Smooth muscle cell (in vitro differentiated cells): ENCODE measurements around the gene MPDU1. TPM values are rescaled to one million over a fixed set of nuclear protein-coding genes. Genes with fewer than 3 reads are reported as not detected.
A peak's percentile ranks its signal among the peaks of the same experiment; 100 is the strongest.

ENCODE experiments used
- DNase-seq: peaks from one replicate; lab custom pipeline; 2025; ENCODE audit not compliant: unreplicated experiment; lab: John Stamatoyannopoulos, UW
- H2AFZ ChIP-seq: fragments of 200-600 bp; sonication (generic); 2 replicates; pipeline ENCODE4 v1.6.0; 2016; ENCODE audit warnings: antibody characterized with exemption, low read depth, mild to moderate bottlenecking
- H3F3A ChIP-seq: fragments of 200-600 bp; sonication (generic); 2 replicates; pipeline ENCODE4 v1.6.0; 2017; ENCODE audit warnings: antibody characterized with exemption, low read depth
- H3K27ac ChIP-seq: fragments of 200-600 bp; sonication (generic); 2 replicates; pipeline ENCODE4 v1.5.1; 2016; ENCODE audit warnings: low read depth, mild to moderate bottlenecking
- H3K27me3 ChIP-seq: fragments of 200-600 bp; sonication (generic); 2 replicates; pipeline ENCODE4 v1.6.1; 2016; ENCODE audit warnings: low read depth, mild to moderate bottlenecking
- H3K36me3 ChIP-seq: fragments of 200-600 bp; sonication (generic); 2 replicates; pipeline ENCODE4 v1.5.1; 2016; ENCODE audit warnings: low read depth
- H3K4me1 ChIP-seq: fragments of 200-600 bp; sonication (generic); 2 replicates; pipeline ENCODE4 v1.5.1; 2016; ENCODE audit warnings: low read depth
- H3K4me2 ChIP-seq: fragments of 200-600 bp; sonication (generic); 2 replicates; pipeline ENCODE4 v1.6.0; 2016; ENCODE audit warnings: mild to moderate bottlenecking
- H3K4me3 ChIP-seq: fragments of 200-600 bp; sonication (generic); 2 replicates; pipeline ENCODE4 v1.5.1; 2016; ENCODE audit warnings: mild to moderate bottlenecking
- H3K79me2 ChIP-seq: fragments of 200-600 bp; sonication (generic); 2 replicates; pipeline ENCODE4 v1.6.0; 2016; ENCODE audit warnings: low read depth, mild to moderate bottlenecking
- H3K9ac ChIP-seq: fragments of 200-600 bp; sonication (generic); 2 replicates; pipeline ENCODE4 v1.6.0; 2016; ENCODE audit warnings: low read depth
- H3K9me3 ChIP-seq: fragments of 200-600 bp; sonication (generic); replicated peaks from 2 replicates; pipeline ENCODE4 v1.5.1; 2016; ENCODE audit warnings: low read depth
- H4K20me1 ChIP-seq: fragments of 200-600 bp; sonication (generic); 2 replicates; pipeline ENCODE4 v1.6.0; 2016; ENCODE audit warnings: low read depth
- CTCF ChIP-seq: fragments of 200-600 bp; sonication (generic); IDR thresholded peaks from 2 replicates; pipeline ENCODE4 v1.5.1; 2017; ENCODE audit warnings: borderline replicate concordance, mild to moderate bottlenecking, antibody characterized with exemption; ENCODE audit not compliant: insufficient read depth, poor library complexity, severe bottlenecking
- WGBS: methylation state at CpG from one replicate; pipeline ENCODE4 v1.1.7; 2016; ENCODE audit warnings: low lambda C conversion rate; 5-methylcytosine and 5-hydroxymethylcytosine counted together
- polyA plus RNA-seq: library from polyadenylated mRNA; unstranded; fragments of >200 nt; fragmentation: Nextera tagmentation; extraction: Ambion mirVana; gene quantifications from 2 replicates; pipeline ENCODE4 v1.2.1, GENCODE V29; 2016
- total RNA-seq: library from RNA; depleted of rRNA; stranded (reverse); fragments of >200 nt; gene quantifications from 2 replicates; pipeline ENCODE4 v1.2.3, GENCODE V29; 2014

Gene MPDU1
- total and polyA plus RNA-seq, 2 experiments from 2014 or later, result 70.7 to 228 TPM

GRCh38 chr17:7606280-7606679 lies 22.6 kb downstream of the MPDU1 start:
- no peak overlapping the region for H3K4me3 ChIP-seq
- H3K9ac ChIP-seq, result no peak overlapping the region
- H3K36me3 ChIP-seq, result peaks cover 11% of the 10 kb centered on the region
- peaks cover 58% of the 10 kb centered on the region for H4K20me1 ChIP-seq
- no peaks in the 10 kb centered on the region for H3K9me3 ChIP-seq
- H3K27me3 ChIP-seq, result no peaks in the 10 kb centered on the region
- H3K79me2 ChIP-seq, result peaks cover 49% of the 10 kb centered on the region
- H3F3A ChIP-seq, result no peaks in the 10 kb centered on the region
- H3K4me1 ChIP-seq, result no peaks in the 10 kb centered on the region
- H2AFZ ChIP-seq, result no peak overlapping the region
- no peak for TF ChIP-seq CTCF
- WGBS, result 98% methylated on average over 4 of the region's 4 CpGs
- no peak overlapping the region for H3K27ac ChIP-seq
- DNase-seq, result no peak
- H3K4me2 ChIP-seq, result no peak overlapping the region

- WGBS, result 98% methylated on average over 2 of the region's 2 CpGs
- peaks cover 78% of the 10 kb centered on the region for H3K79me2 ChIP-seq
- H3F3A ChIP-seq, result no peaks in the 10 kb centered on the region
- H3K4me1 ChIP-seq, result peaks cover 18% of the 10 kb centered on the region
- no peaks in the 10 kb centered on the region for H3K27me3 ChIP-seq
- no peak for TF ChIP-seq CTCF
- H3K4me3 ChIP-seq, result no peak overlapping the region
- DNase-seq, result no peak
- H3K9me3 ChIP-seq, result no peaks in the 10 kb centered on the region
- H3K9ac ChIP-seq, result no peak overlapping the region
- peaks cover 83% of the 10 kb centered on the region for H4K20me1 ChIP-seq
- H3K4me2 ChIP-seq, result no peak overlapping the region
- no peaks in the 10 kb centered on the region for H3K36me3 ChIP-seq
- no peak overlapping the region for H3K27ac ChIP-seq
- no peak overlapping the region for H2AFZ ChIP-seq
Measured at GRCh38 chr17:7610641-7611040, 27.0 kb downstream of the MPDU1 start.

GRCh38 chr17:7611635-7612293 lies 28.1 kb downstream of the MPDU1 start:
- Histone ChIP-seq H3K9me3 (no peaks in the 10 kb centered on the region), H3K36me3 (no peaks in the 10 kb centered on the region), H3K9ac (no peak overlapping the region), H3K4me1 (peaks cover 18% of the 10 kb centered on the region), H3K4me2 (peak overlapping the region; percentile 88), H3K79me2 (peaks cover 72% of the 10 kb centered on the region), H3K4me3 (no peak overlapping the region), H3F3A (no peaks in the 10 kb centered on the region), H3K27me3 (no peaks in the 10 kb centered on the region), H3K27ac (no peak overlapping the region), H2AFZ (no peak overlapping the region), H4K20me1 (peaks cover 71% of the 10 kb centered on the region)
- no peak for TF ChIP-seq CTCF
- DNase-seq, result no peak
- 71% methylated on average over 3 of the region's 3 CpGs for WGBS

- WGBS, result 95% methylated on average over 1 of the region's 1 CpG
- peaks cover 67% of the 10 kb centered on the region for H3K79me2 ChIP-seq
- DNase-seq, result no peak
- H3K9me3 ChIP-seq, result no peaks in the 10 kb centered on the region
- TF ChIP-seq CTCF, result no peak
- no peaks in the 10 kb centered on the region for H3K36me3 ChIP-seq
- no peaks in the 10 kb centered on the region for H3F3A ChIP-seq
- no peak overlapping the region for H2AFZ ChIP-seq
- H4K20me1 ChIP-seq, result peaks cover 66% of the 10 kb centered on the region
- no peak overlapping the region for H3K4me3 ChIP-seq
- peaks cover 18% of the 10 kb centered on the region for H3K4me1 ChIP-seq
- H3K9ac ChIP-seq, result no peak overlapping the region
- no peak overlapping the region for H3K27ac ChIP-seq
- no peaks in the 10 kb centered on the region for H3K27me3 ChIP-seq
- peak overlapping the region; percentile 88 for H3K4me2 ChIP-seq
Measured at GRCh38 chr17:7612294-7612640, 28.6 kb downstream of the MPDU1 start.
